ENCODE data around the gene MARK2.

- no peak for TF ChIP-seq POLR2A (IDR thresholded peaks at IDR 0.05)
- no peak for TF ChIP-seq CTCF (IDR thresholded peaks at IDR 0.05)
Observed at GRCh38 chr11:63918507-63919191, 79.7 kb downstream of the MARK2 start.
